H1 (cell line): ENCODE results near the gene CFAP157. TPM values are rescaled to one million over a fixed set of nuclear protein-coding genes. Genes with fewer than 3 reads are reported as not detected.

Source experiments
- CREB1 ChIP-seq: IDR thresholded peaks from 2 replicates; pipeline ENCODE4 v1.6.1; 2012; ENCODE audit warnings: inconsistent platforms
- CTBP2 ChIP-seq: IDR thresholded peaks from 2 replicates; pipeline ENCODE4 v1.7.0; 2011; ENCODE audit warnings: borderline replicate concordance, mild to moderate bottlenecking, moderate library complexity, mixed read lengths, low read length; ENCODE audit not compliant: insufficient read depth, insufficient read length
- SIN3A ChIP-seq, 2 experiments: IDR thresholded peaks in 1 of 2; conservative IDR thresholded peaks in 1 of 2; 2 replicates each; pipeline ENCODE4 v1.6.1; 2011 to 2012; ENCODE audit warnings: low read length in 2 of 2, improper control_type of control experiment in 1 of 2, low read depth in 1 of 2, mild to moderate bottlenecking in 1 of 2
- polyA plus RNA-seq, 7 experiments: library from polyadenylated mRNA; depleted of rRNA in 3 of 7; stranded (reverse) in 5 of 7; unstranded in 2 of 7; fragments of >200 nt in 5 of 7; fragments of 200-250 nt in 2 of 7; gene quantifications; 1 replicate in 5 of 7; 2 replicates in 1 of 7; 4 replicates in 1 of 7; pipeline versions ENCODE4 v1.2.1 to v1.2.3, GENCODE V29; 2011 to 2013; ENCODE audit warnings: missing spikeins in 2 of 7, mixed read lengths in 2 of 7
- total RNA-seq: library from RNA; stranded (reverse); fragmentation: NEBNext Ultra II Directional; extraction: Animal tissue kit (Norgen Biotek cat#: 25700); gene quantifications from 2 replicates; pipeline ENCODE4 v1.2.1, GENCODE V29; 2021

Gene CFAP157
- total and polyA plus RNA-seq, 2 of the 8 experiments (the other 6 are each of a cell fraction or from before 2014, with no cell fraction given), result not detected

DNA sequence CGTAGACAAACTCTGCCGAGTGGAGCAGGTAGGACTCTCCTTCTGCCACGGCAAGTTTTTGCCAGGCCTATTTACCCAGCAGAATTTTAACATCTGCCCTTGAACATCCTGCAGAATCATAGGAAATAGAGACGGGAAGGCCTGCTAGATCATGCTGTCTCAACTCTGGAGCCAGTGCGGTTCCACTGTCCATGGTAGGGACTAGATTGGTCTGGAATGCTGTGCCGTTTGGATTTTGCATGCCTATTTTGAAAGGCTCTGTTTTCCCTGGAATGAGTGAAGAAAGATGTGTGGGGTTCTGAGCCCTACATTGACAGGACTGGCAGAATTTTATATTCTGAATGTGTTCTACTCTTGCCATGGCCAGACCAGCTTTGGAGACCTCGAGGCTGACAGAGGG lies 33.6 kb upstream of the CFAP157 start (continued):
- no peak for TF ChIP-seq SIN3A (conservative IDR thresholded peaks at IDR 0.05 in 1 of 2, IDR thresholded peaks at IDR 0.05 in 1 of 2; ENCODE audit: low read depth in 1 of 2, low read length in 2 of 2)
- TF ChIP-seq CTBP2, result no peak
- TF ChIP-seq CREB1, result no peak
